ENCODE results near the gene STAT5A. TPM values are rescaled to one million over a fixed set of nuclear protein-coding genes. Genes with fewer than 3 reads are reported as not detected.

STAT5A gene
- total RNA-seq, 4 donors from 2014 or later, result 7.3 to 34.3 (median 14.0) TPM

DNA sequence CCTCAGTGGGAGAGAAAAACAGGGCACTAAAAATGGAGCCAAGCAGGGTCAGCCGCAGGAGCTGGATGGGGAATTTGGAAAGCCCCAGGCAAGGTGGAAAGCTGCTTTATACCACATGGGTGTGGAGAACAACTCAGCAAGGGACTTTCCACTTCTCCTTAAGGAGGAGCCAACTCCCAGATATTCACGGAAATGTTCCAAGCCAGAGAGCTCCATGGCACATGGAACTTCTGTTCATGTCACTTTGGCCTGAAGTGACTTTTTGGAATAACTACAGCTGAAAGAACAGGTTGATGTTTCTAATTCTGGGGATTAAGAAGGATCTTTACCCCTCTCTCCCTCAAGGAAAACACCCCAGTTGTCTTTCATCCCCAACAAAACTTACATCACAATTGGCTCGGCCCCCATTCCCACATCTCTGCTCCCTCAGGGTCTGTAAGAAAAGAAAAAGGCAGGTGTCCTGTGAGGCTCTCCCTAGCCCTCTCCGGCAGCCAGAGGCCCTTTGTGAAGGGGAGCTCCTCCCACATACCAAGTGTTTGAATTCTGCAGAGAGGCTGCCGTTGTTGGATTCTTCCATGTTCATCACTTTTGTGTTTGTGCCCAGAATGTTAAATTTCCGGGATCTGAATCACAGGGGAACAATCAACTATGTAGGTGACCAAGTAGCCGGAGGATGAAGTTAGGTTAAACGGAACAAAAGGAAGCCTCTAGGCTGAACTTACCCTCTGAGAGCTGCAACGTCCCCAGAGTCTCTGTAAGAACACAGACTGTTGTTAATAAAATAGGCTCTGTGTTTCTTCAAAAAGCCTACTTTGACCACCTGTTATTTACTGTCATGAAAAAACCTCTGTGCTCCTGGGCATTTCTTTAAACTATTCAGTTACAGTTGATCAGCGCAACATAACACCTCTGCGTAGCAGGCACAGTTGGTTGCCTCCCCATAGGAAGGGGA is 41.0 kb downstream of the STAT5A start:
- H3K4me1 ChIP-seq, result peaks cover 12 to 34% (median 13%) of the 10 kb centered on the region in 3 donors
- no peaks in the 10 kb centered on the region for H3K27me3 ChIP-seq
- H3K27ac ChIP-seq, result peak overlapping the region; percentile 45 to 80 (median 76)
- no peak overlapping the region for H3K4me3 ChIP-seq
- WGBS, 2 donors, result 13 to 31% methylated on average over 10 to 11 of the region's 11 CpGs
- H3K9me3 ChIP-seq, result no peaks in the 10 kb centered on the region
- intact Hi-C loops (cut with DNase I), result no loop called here
- DNase-seq, result no peak
- H3K36me3 ChIP-seq, result peaks cover 25 to 100% (median 48%) of the 10 kb centered on the region in 3 donors
- TF ChIP-seq, protein P1, sequence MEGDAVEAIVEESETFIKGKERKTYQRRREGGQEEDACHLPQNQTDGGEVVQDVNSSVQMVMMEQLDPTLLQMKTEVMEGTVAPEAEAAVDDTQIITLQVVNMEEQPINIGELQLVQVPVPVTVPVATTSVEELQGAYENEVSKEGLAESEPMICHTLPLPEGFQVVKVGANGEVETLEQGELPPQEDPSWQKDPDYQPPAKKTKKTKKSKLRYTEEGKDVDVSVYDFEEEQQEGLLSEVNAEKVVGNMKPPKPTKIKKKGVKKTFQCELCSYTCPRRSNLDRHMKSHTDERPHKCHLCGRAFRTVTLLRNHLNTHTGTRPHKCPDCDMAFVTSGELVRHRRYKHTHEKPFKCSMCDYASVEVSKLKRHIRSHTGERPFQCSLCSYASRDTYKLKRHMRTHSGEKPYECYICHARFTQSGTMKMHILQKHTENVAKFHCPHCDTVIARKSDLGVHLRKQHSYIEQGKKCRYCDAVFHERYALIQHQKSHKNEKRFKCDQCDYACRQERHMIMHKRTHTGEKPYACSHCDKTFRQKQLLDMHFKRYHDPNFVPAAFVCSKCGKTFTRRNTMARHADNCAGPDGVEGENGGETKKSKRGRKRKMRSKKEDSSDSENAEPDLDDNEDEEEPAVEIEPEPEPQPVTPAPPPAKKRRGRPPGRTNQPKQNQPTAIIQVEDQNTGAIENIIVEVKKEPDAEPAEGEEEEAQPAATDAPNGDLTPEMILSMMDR (IDR thresholded peaks at IDR 0.05), result peak in 1 of 6 experiments; percentile 6
- no peak for TF ChIP-seq POLR2A (IDR thresholded peaks at IDR 0.05)

DNA sequence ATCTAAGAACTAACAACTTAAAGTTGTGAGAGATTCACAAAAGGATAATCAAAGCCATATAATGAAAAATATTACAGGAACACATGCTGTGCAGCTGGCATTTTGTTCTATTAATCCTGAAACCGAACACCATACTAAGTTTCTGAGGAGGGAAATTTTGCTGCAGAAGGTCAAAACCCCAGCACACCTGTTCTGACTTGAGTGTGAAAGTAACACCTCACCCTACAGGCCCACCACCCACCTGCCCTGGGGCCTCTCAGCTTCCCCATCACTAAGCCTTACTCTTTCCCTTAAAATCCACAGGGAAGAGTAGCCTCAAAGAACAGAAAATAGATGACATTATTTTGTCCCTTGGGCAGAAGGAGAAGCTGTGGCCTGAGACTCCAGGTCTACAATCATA is 44.8 kb downstream of the STAT5A start:
- intact Hi-C loops (cut with DNase I), result no loop called here
- H3K36me3 ChIP-seq, result peaks cover 17 to 97% (median 57%) of the 10 kb centered on the region in 3 donors
- no peak for DNase-seq
- H3K27ac ChIP-seq, result no peak overlapping the region
- no peak overlapping the region for H3K4me3 ChIP-seq
- H3K9me3 ChIP-seq, result no peaks in the 10 kb centered on the region
- H3K4me1 ChIP-seq, result peaks cover 12 to 31% (median 13%) of the 10 kb centered on the region in 3 donors
- WGBS, 2 donors, result 17 to 36% methylated on average over 1 of the region's 1 CpG
- no peaks in the 10 kb centered on the region for H3K27me3 ChIP-seq
- TF ChIP-seq POLR2A (IDR thresholded peaks at IDR 0.05), result no peak
- TF ChIP-seq, protein P1 (IDR thresholded peaks at IDR 0.05), result no peak

DNA sequence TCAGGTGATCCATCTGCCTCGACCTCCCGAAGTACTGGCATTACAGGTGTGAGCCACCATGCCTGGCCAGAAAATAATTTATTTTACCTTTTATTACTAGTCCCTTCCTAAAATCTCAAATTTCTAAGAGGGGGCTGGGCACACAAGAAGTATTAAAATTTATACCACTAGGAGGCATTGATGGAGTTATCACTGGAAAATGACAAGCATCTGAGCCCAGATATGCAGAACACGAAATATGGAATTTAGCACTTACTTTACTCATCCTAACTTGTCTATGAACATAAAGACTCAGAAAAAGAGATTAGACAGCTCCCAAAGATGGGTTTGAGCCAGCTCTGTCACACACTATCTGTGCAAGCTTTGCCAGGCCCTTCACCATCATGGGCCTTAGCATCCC is 46.4 kb downstream of the STAT5A start:
- intact Hi-C loops (cut with DNase I), result no loop called here
- no peak overlapping the region for H3K27ac ChIP-seq
- peaks cover 6 to 15% (median 6%) of the 10 kb centered on the region in 3 donors for H3K4me1 ChIP-seq
- H3K27me3 ChIP-seq, result no peaks in the 10 kb centered on the region
- H3K4me3 ChIP-seq, result no peak overlapping the region
- no peaks in the 10 kb centered on the region for H3K9me3 ChIP-seq
- no peak for DNase-seq
- H3K36me3 ChIP-seq, result peaks cover 25 to 94% (median 68%) of the 10 kb centered on the region in 3 donors
- WGBS, 2 donors, result 75 to 91% methylated on average over 3 of the region's 3 CpGs
- TF ChIP-seq, protein P1 (IDR thresholded peaks at IDR 0.05), result peak in 1 of 6 experiments; percentile 9
- no peak for TF ChIP-seq POLR2A (IDR thresholded peaks at IDR 0.05)

- no peak overlapping the region for H3K27ac ChIP-seq
These were observed 49.1 kb downstream of the STAT5A start for GRCh38 chr17:42337442-42337841.

More at GRCh38 chr17:42337442-42337841, 49.1 kb downstream of the STAT5A start:
- TF ChIP-seq, protein P1 (IDR thresholded peaks at IDR 0.05), result no peak
- no peak for TF ChIP-seq POLR2A (IDR thresholded peaks at IDR 0.05)
- peaks cover 25 to 94% (median 61%) of the 10 kb centered on the region in 3 donors for H3K36me3 ChIP-seq
- intact Hi-C loops (cut with DNase I), result no loop called here
- H3K9me3 ChIP-seq, result no peaks in the 10 kb centered on the region
- peaks cover 0 to 25% (median 0%) of the 10 kb centered on the region in 3 donors for H3K4me1 ChIP-seq
- H3K27me3 ChIP-seq, result no peaks in the 10 kb centered on the region
- DNase-seq, result no peak
- 52 to 82% methylated on average over 7 to 12 of the region's 15 CpGs for WGBS, 2 donors
- no peak overlapping the region for H3K4me3 ChIP-seq
